ENCODE data around the gene CLEC9A. TPM values are rescaled to one million over a fixed set of nuclear protein-coding genes. Genes with fewer than 3 reads are reported as not detected.

The CLEC9A gene
- total and polyA plus RNA-seq, 4 experiments from 2014 or later = not detected

- Histone ChIP-seq H3K27me3 (ENCODE audit: insufficient read depth, low read length) (no peaks in the 10 kb centered on the region), H3K36me3 (ENCODE audit: insufficient read depth, low read length) (no peaks in the 10 kb centered on the region), H3K9me3 (ENCODE audit: control insufficient read depth in 1 of 2, low read length in 2 of 2) (no peaks in the 10 kb centered on the region), H3K4me3 (ENCODE audit: low read length in 2 of 2) (no peak overlapping the region), H3K27ac (ENCODE audit: low read depth, low read length) (no peak overlapping the region), H3K4me1 (ENCODE audit: insufficient read depth, low read length) (no peaks in the 10 kb centered on the region)
- no peak overlapping the region for H3K4me3 Mint-ChIP-seq
- no peak overlapping the region for H3K27ac Mint-ChIP-seq
- H3K9me3 Mint-ChIP-seq = peaks cover 0 to 8% (median 5%) of the 10 kb centered on the region in 8 donors
- peaks cover 11% of the 10 kb centered on the region in 2 donors for H3K27me3 Mint-ChIP-seq
- peaks cover 0 to 4% of the 10 kb centered on the region in 2 donors for H3K36me3 Mint-ChIP-seq
- no peak for DNase-seq
- POLR2A ChIA-PET (ENCODE audit: partially characterized antibody) = no interaction called here
- CTCF ChIA-PET (ENCODE audit: partially characterized antibody) = interaction anchor here (0.6 kb wide), 1 partner anchor 15 kb away, joined by 3 read pairs; no protein-coding TSS in a partner anchor
- intact Hi-C loops (cut with micrococcal nuclease) = no loop called here
- H3K4me1 Mint-ChIP-seq = no peaks in the 10 kb centered on the region
Observed at GRCh38 chr12:10110256-10110844, 79.9 kb downstream of the CLEC9A start.

- Mint-ChIP-seq H3K27ac (no peak overlapping the region), H3K4me3 (no peak overlapping the region), H3K9me3 (peaks cover 0 to 8% (median 2%) of the 10 kb centered on the region in 8 donors), H3K4me1 (no peaks in the 10 kb centered on the region), H3K27me3 (peaks cover 6 to 7% of the 10 kb centered on the region in 2 donors), H3K36me3 (peaks cover 0 to 4% of the 10 kb centered on the region in 2 donors)
- DNase-seq = no peak
- no peak overlapping the region for H3K27ac ChIP-seq (ENCODE audit: low read depth, low read length)
- intact Hi-C loops (cut with micrococcal nuclease) = no loop called here
- ChIA-PET POLR2A (ENCODE audit: partially characterized antibody) (no interaction called here), CTCF (ENCODE audit: partially characterized antibody) (interaction anchor here (1.2 kb wide), 1 partner anchor 17 kb away, joined by 3 read pairs; no protein-coding TSS in a partner anchor)
- H3K4me1 ChIP-seq (ENCODE audit: insufficient read depth, low read length) = no peaks in the 10 kb centered on the region
- H3K4me3 ChIP-seq (ENCODE audit: low read length in 2 of 2) = no peak overlapping the region
- H3K36me3 ChIP-seq (ENCODE audit: insufficient read depth, low read length) = no peaks in the 10 kb centered on the region
- H3K9me3 ChIP-seq (ENCODE audit: control insufficient read depth in 1 of 2, low read length in 2 of 2) = no peaks in the 10 kb centered on the region
- H3K27me3 ChIP-seq (ENCODE audit: insufficient read depth, low read length) = no peaks in the 10 kb centered on the region
Observed at GRCh38 chr12:10111451-10111850, 81.0 kb downstream of the CLEC9A start.

- H3K27me3 Mint-ChIP-seq = peaks cover 2 to 5% of the 10 kb centered on the region in 2 donors
Observed at GRCh38 chr12:10113075-10113474, 82.6 kb downstream of the CLEC9A start.

GRCh38 chr12:10113920-10114319, 83.4 kb downstream of the CLEC9A start:
- no peaks in the 10 kb centered on the region for H3K27me3 ChIP-seq (ENCODE audit: insufficient read depth, low read length)
- Mint-ChIP-seq H3K4me1 (no peaks in the 10 kb centered on the region), H3K9me3 (peaks cover 0 to 2% (median 0%) of the 10 kb centered on the region in 8 donors), H3K36me3 (no peaks in the 10 kb centered on the region), H3K27ac (no peak overlapping the region), H3K4me3 (no peak overlapping the region), H3K27me3 (peaks cover 0 to 5% of the 10 kb centered on the region in 2 donors)
- no peaks in the 10 kb centered on the region for H3K9me3 ChIP-seq (ENCODE audit: control insufficient read depth in 1 of 2, low read length in 2 of 2)
- intact Hi-C loops (cut with micrococcal nuclease) = no loop called here
- ChIA-PET CTCF (ENCODE audit: partially characterized antibody) (no interaction called here), POLR2A (ENCODE audit: partially characterized antibody) (no interaction called here)
- no peaks in the 10 kb centered on the region for H3K4me1 ChIP-seq (ENCODE audit: insufficient read depth, low read length)
- H3K4me3 ChIP-seq (ENCODE audit: low read length in 2 of 2) = no peak overlapping the region
- no peak overlapping the region for H3K27ac ChIP-seq (ENCODE audit: low read depth, low read length)
- no peaks in the 10 kb centered on the region for H3K36me3 ChIP-seq (ENCODE audit: insufficient read depth, low read length)
- no peak for DNase-seq

More at GRCh38 chr12:10113075-10113474, 82.6 kb downstream of the CLEC9A start:
- no peak for DNase-seq
- intact Hi-C loops (cut with micrococcal nuclease) = no loop called here
- ChIA-PET CTCF (ENCODE audit: partially characterized antibody) (no interaction called here), POLR2A (ENCODE audit: partially characterized antibody) (no interaction called here)
- Histone ChIP-seq H3K4me3 (ENCODE audit: low read length in 2 of 2) (no peak overlapping the region), H3K4me1 (ENCODE audit: insufficient read depth, low read length) (no peaks in the 10 kb centered on the region), H3K9me3 (ENCODE audit: control insufficient read depth in 1 of 2, low read length in 2 of 2) (no peaks in the 10 kb centered on the region), H3K27ac (ENCODE audit: low read depth, low read length) (no peak overlapping the region), H3K27me3 (ENCODE audit: insufficient read depth, low read length) (no peaks in the 10 kb centered on the region), H3K36me3 (ENCODE audit: insufficient read depth, low read length) (no peaks in the 10 kb centered on the region)
- H3K36me3 Mint-ChIP-seq = no peaks in the 10 kb centered on the region
- no peak overlapping the region for H3K4me3 Mint-ChIP-seq
- no peak overlapping the region for H3K27ac Mint-ChIP-seq
- H3K9me3 Mint-ChIP-seq = peaks cover 0 to 3% (median 0%) of the 10 kb centered on the region in 8 donors
- no peaks in the 10 kb centered on the region for H3K4me1 Mint-ChIP-seq

- Histone ChIP-seq H3K27ac (ENCODE audit: low read depth, low read length) (no peak overlapping the region), H3K4me3 (ENCODE audit: low read length in 2 of 2) (no peak overlapping the region), H3K9me3 (ENCODE audit: control insufficient read depth in 1 of 2, low read length in 2 of 2) (no peaks in the 10 kb centered on the region), H3K27me3 (ENCODE audit: insufficient read depth, low read length) (no peaks in the 10 kb centered on the region), H3K4me1 (ENCODE audit: insufficient read depth, low read length) (no peaks in the 10 kb centered on the region), H3K36me3 (ENCODE audit: insufficient read depth, low read length) (no peaks in the 10 kb centered on the region)
- CTCF ChIA-PET (ENCODE audit: partially characterized antibody) = interaction anchor here (1.4 kb wide), 1 partner anchor 38 kb away, joined by 3 read pairs; no protein-coding TSS in a partner anchor
- peaks cover 0 to 5% of the 10 kb centered on the region in 2 donors for H3K27me3 Mint-ChIP-seq
- peaks cover 0 to 4% (median 0%) of the 10 kb centered on the region in 8 donors for H3K9me3 Mint-ChIP-seq
- POLR2A ChIA-PET (ENCODE audit: partially characterized antibody) = no interaction called here
- H3K4me3 Mint-ChIP-seq = no peak overlapping the region
- intact Hi-C loops (cut with micrococcal nuclease) = no loop called here
- no peak for DNase-seq
- peaks cover 0 to 3% of the 10 kb centered on the region in 2 donors for H3K36me3 Mint-ChIP-seq
- no peak overlapping the region for H3K27ac Mint-ChIP-seq
- H3K4me1 Mint-ChIP-seq = no peaks in the 10 kb centered on the region
Observed at GRCh38 chr12:10115311-10115710, 84.8 kb downstream of the CLEC9A start.

Other genes with a start within 250 kb of the CLEC9A start
- gene KLRF1, start 203.2 kb upstream of the CLEC9A start, total RNA-seq = under 1 TPM; 0.28 to 0.49 TPM
- gene KLRF1, start 203.2 kb upstream of the CLEC9A start, polyA plus RNA-seq = 1 to 10 TPM in 1 of 2 donors, under 1 TPM in 1; 0.30 to 1.1 TPM
- gene CLEC2B, start 161.3 kb upstream of the CLEC9A start, total RNA-seq = 10 to 100 TPM; 72.5 to 74.6 TPM
- gene CLEC2B, start 161.3 kb upstream of the CLEC9A start, polyA plus RNA-seq = 10 to 100 TPM; 42.2 to 79.8 TPM
- not detected for gene KLRF2, start 149.2 kb upstream of the CLEC9A start, total RNA-seq
- not detected for gene KLRF2, start 149.2 kb upstream of the CLEC9A start, polyA plus RNA-seq
- gene CLEC2A, start 98.3 kb upstream of the CLEC9A start, total RNA-seq = not detected
- not detected for gene CLEC2A, start 98.3 kb upstream of the CLEC9A start, polyA plus RNA-seq
- gene CLEC12A, start 59.3 kb upstream of the CLEC9A start, total RNA-seq = under 1 TPM in 1 of 2 experiments, not detected in 1; 0.22 TPM
- not detected for gene CLEC12A, start 59.3 kb upstream of the CLEC9A start, polyA plus RNA-seq
- gene CLEC1B, start 31.6 kb upstream of the CLEC9A start, total RNA-seq = not detected
- gene CLEC1B, start 31.6 kb upstream of the CLEC9A start, polyA plus RNA-seq = not detected
- gene CLEC12B, start 20.1 kb upstream of the CLEC9A start, total RNA-seq = not detected
- gene CLEC12B, start 20.1 kb upstream of the CLEC9A start, polyA plus RNA-seq = not detected
- gene CLEC1A, start 68.3 kb downstream of the CLEC9A start, total RNA-seq = not detected
- not detected for gene CLEC1A, start 68.3 kb downstream of the CLEC9A start, polyA plus RNA-seq
- gene CLEC7A, start 99.5 kb downstream of the CLEC9A start, total RNA-seq = 1 to 10 TPM in 1 of 2 experiments, under 1 TPM in 1; 0.89 to 1.3 TPM
- under 1 TPM in 1 of 2 donors, not detected in 1; 0.46 TPM for gene CLEC7A, start 99.5 kb downstream of the CLEC9A start, polyA plus RNA-seq
- gene OLR1, start 141.4 kb downstream of the CLEC9A start, total RNA-seq = under 1 TPM in 1 of 2 experiments, not detected in 1; 0.42 TPM
- gene OLR1, start 141.4 kb downstream of the CLEC9A start, polyA plus RNA-seq = not detected
- not detected for gene TMEM52B, start 148.3 kb downstream of the CLEC9A start, total RNA-seq
- not detected for gene TMEM52B, start 148.3 kb downstream of the CLEC9A start, polyA plus RNA-seq
- gene GABARAPL1, start 182.2 kb downstream of the CLEC9A start, total RNA-seq = 10 to 100 TPM; 35.3 to 36.3 TPM
- gene GABARAPL1, start 182.2 kb downstream of the CLEC9A start, polyA plus RNA-seq = 10 to 100 TPM; 12.8 to 16.2 TPM